Endodermal cell (in vitro differentiated cells): Measurements from ENCODE around the gene KLF1. TPM values are rescaled to one million over a fixed set of nuclear protein-coding genes. Genes with fewer than 3 reads are reported as not detected.
"Not testable (repeated sequence)": the region's sequence is repeated elsewhere in the genome, so short reads cannot be mapped to it uniquely, and the experiment has no call there.

Source experiments
- DNase-seq: peaks from one replicate; pipeline ENCODE4 v3.0.0-alpha.2; 2017
- H3K27ac ChIP-seq: 2 replicates; pipeline ENCODE4 v1.5.1; 2013; ENCODE audit warnings: mild to moderate bottlenecking, low read depth, low read length, moderate library complexity
- H3K27me3 ChIP-seq: 2 replicates; pipeline ENCODE4 v1.6.1; 2013; ENCODE audit warnings: mild to moderate bottlenecking, low read length, moderate library complexity; ENCODE audit not compliant: insufficient read depth, control insufficient read depth, poor library complexity, severe bottlenecking
- H3K36me3 ChIP-seq: 2 replicates; pipeline ENCODE4 v1.7.0; 2013; ENCODE audit warnings: mild to moderate bottlenecking, low read length, moderate library complexity; ENCODE audit not compliant: control insufficient read depth, insufficient read depth
- H3K4me1 ChIP-seq: one replicate; pipeline ENCODE4 v1.7.0; 2013; ENCODE audit warnings: low read length; ENCODE audit not compliant: control insufficient read depth, insufficient read depth
- H3K4me3 ChIP-seq: 2 replicates; pipeline ENCODE4 v1.5.1; 2013; ENCODE audit warnings: mild to moderate bottlenecking, low read length, moderate library complexity
- H3K9ac ChIP-seq: 2 replicates; pipeline ENCODE4 v1.6.1; 2013; ENCODE audit warnings: mild to moderate bottlenecking, low read length, moderate library complexity; ENCODE audit not compliant: poor library complexity, severe bottlenecking; ENCODE audit errors: extremely low read depth
- H3K9me3 ChIP-seq: 2 replicates; pipeline ENCODE4 v1.6.1; 2013; ENCODE audit warnings: mild to moderate bottlenecking, low read length, moderate library complexity; ENCODE audit not compliant: control insufficient read depth
- H3K27ac Mint-ChIP-seq: 2 replicates; pipeline ENCODE4 v1.8.0; 2020; ENCODE audit warnings: mixed read lengths
- H3K27me3 Mint-ChIP-seq: 2 replicates; pipeline ENCODE4 v1.8.0; 2021; ENCODE audit warnings: mild to moderate bottlenecking, mixed read lengths; ENCODE audit not compliant: insufficient read depth
- H3K36me3 Mint-ChIP-seq: 2 replicates; pipeline ENCODE4 v1.8.0; 2020; ENCODE audit warnings: low read depth, mixed read lengths
- H3K4me1 Mint-ChIP-seq: 2 replicates; pipeline ENCODE4 v1.8.0; 2020; ENCODE audit warnings: mixed read lengths
- H3K4me3 Mint-ChIP-seq: 2 replicates; pipeline ENCODE4 v1.8.0; 2020; ENCODE audit warnings: mild to moderate bottlenecking, moderate library complexity, mixed read lengths
- H3K9me3 Mint-ChIP-seq: 2 replicates; pipeline ENCODE4 v1.8.0; 2020; ENCODE audit warnings: mild to moderate bottlenecking, mixed read lengths
- CTCF ChIP-seq: fragments of 200-600 bp; sonication (generic); conservative IDR thresholded peaks from 2 replicates; pipeline ENCODE4 v1.5.0; 2021; ENCODE audit warnings: antibody characterized with exemption, mild to moderate bottlenecking
- WGBS, 2 experiments: methylation state at CpG; one replicate each; pipeline versions ENCODE4 v1.1.5 to v1.1.7; 2013; ENCODE audit warnings: missing lambda C conversion rate in 2 of 2, mixed read lengths in 1 of 2; ENCODE audit not compliant: insufficient coverage in 1 of 2, insufficient read length in 1 of 2; 5-methylcytosine and 5-hydroxymethylcytosine counted together
- total RNA-seq, 2 donors: library from RNA; stranded (reverse); fragmentation: NEBNext Ultra II Directional in 1 of 2; extraction: Animal tissue kit (Norgen Biotek cat#: 25700) in 1 of 2; gene quantifications; 2 replicates in 1 of 2; 3 replicates in 1 of 2; pipeline ENCODE4 v1.2.1, GENCODE V29; 2021

KLF1 gene
- total RNA-seq, 2 donors from 2014 or later, result 0.91 to 1.0 TPM

- H3K9ac ChIP-seq, result no peak overlapping the region
- H3K36me3 Mint-ChIP-seq, result peaks cover 16% of the 10 kb centered on the region
- H3K4me3 Mint-ChIP-seq, result no peak overlapping the region
- no peak for TF ChIP-seq CTCF
- WGBS, 2 experiments, result 89 to 97% methylated on average over 5 to 14 of the region's 14 CpGs
- no peak overlapping the region for H3K27ac Mint-ChIP-seq
- DNase-seq, result no peak
- no peaks in the 10 kb centered on the region for H3K9me3 ChIP-seq
- H3K4me1 Mint-ChIP-seq, result peaks cover 11% of the 10 kb centered on the region
- peaks cover 10% of the 10 kb centered on the region for H3K9me3 Mint-ChIP-seq
- peaks cover 13% of the 10 kb centered on the region for H3K27me3 Mint-ChIP-seq
- no peak overlapping the region for H3K27ac ChIP-seq
- peaks cover 13% of the 10 kb centered on the region for H3K36me3 ChIP-seq
- H3K27me3 ChIP-seq, result no peaks in the 10 kb centered on the region
- peaks cover 2% of the 10 kb centered on the region for H3K4me1 ChIP-seq
- H3K4me3 ChIP-seq, result no peak overlapping the region
These were observed 31.3 kb upstream of the KLF1 start for GRCh38 chr19:12918253-12918652.

- H3K27ac ChIP-seq, H3K4me3 ChIP-seq, H3K36me3 ChIP-seq, H3K27ac Mint-ChIP-seq, H3K4me3 Mint-ChIP-seq, H3K27me3 ChIP-seq, DNase-seq, H3K9me3 ChIP-seq, H3K9ac ChIP-seq, H3K36me3 Mint-ChIP-seq, H3K4me1 ChIP-seq: not testable (repeated sequence)
- H3K4me1 Mint-ChIP-seq, result peaks cover 22% of the 10 kb centered on the region
- 79 to 94% methylated on average over 3 to 4 of the region's 4 CpGs for WGBS, 2 experiments
- H3K9me3 Mint-ChIP-seq, result peaks cover 10% of the 10 kb centered on the region
- peaks cover 13% of the 10 kb centered on the region for H3K27me3 Mint-ChIP-seq
These were observed 28.9 kb upstream of the KLF1 start for GRCh38 chr19:12915860-12916259.

- no peak overlapping the region for H3K27ac ChIP-seq
- 87 to 96% methylated on average over 9 to 11 of the region's 12 CpGs for WGBS, 2 experiments
- H3K4me3 ChIP-seq, result no peak overlapping the region
- peak overlapping the region; percentile 97 for H3K27ac Mint-ChIP-seq
- peaks cover 12% of the 10 kb centered on the region for H3K27me3 Mint-ChIP-seq
- H3K9me3 Mint-ChIP-seq, result peaks cover 7% of the 10 kb centered on the region
- H3K4me1 ChIP-seq, result peaks cover 6% of the 10 kb centered on the region
- peaks cover 22% of the 10 kb centered on the region for H3K4me1 Mint-ChIP-seq
- DNase-seq, result peak; percentile 64
- H3K36me3 ChIP-seq, result no peaks in the 10 kb centered on the region
- no peak for TF ChIP-seq CTCF
- no peak overlapping the region for H3K9ac ChIP-seq
- peak overlapping the region; percentile 45 for H3K4me3 Mint-ChIP-seq
- no peaks in the 10 kb centered on the region for H3K9me3 ChIP-seq
- no peaks in the 10 kb centered on the region for H3K27me3 ChIP-seq
- H3K36me3 Mint-ChIP-seq, result no peaks in the 10 kb centered on the region
These were observed 27.1 kb upstream of the KLF1 start for GRCh38 chr19:12913851-12914690.
